Measurements from ENCODE around the gene BRI3BP.
"Not testable (repeated sequence)": the region's sequence is repeated elsewhere in the genome, so short reads cannot be mapped to it uniquely, and the experiment has no call there.

BRI3BP gene

DNA sequence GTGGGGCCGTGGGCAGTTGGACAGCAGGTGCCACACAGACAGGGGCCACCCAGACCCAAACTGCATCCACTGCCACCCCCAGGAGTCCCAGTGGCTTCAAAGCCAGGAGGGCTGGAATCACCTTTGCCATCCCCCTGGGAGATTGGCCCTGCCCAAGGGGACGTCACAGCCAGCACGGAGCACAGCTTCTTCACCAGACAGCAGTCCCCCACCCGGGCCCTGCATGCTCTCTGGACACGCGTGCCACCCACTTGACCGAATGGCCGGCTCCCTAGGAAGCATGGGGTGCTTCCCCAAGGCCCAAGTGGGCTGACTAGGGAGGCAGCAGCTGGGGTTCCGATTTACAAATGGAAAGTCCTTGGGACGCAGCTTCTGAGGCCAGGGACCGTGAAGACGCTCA, 21.8 kb upstream of the BRI3BP start:
- in situ Hi-C loops (cut with HindIII; ENCODE audit: low sequenced_read_pairs) = no loop called here

GRCh38 chr12:124972211-124972610, 21.2 kb upstream of the BRI3BP start:
- in situ Hi-C loops (cut with HindIII; ENCODE audit: low sequenced_read_pairs) = no loop called here

GRCh38 chr12:124975276-124975675, 18.2 kb upstream of the BRI3BP start:
- in situ Hi-C loops (cut with HindIII; ENCODE audit: low sequenced_read_pairs) = no loop called here

- in situ Hi-C loops (cut with HindIII; ENCODE audit: low sequenced_read_pairs) = no loop called here
Observed at GRCh38 chr12:124976999-124977398, 16.4 kb upstream of the BRI3BP start.

DNA sequence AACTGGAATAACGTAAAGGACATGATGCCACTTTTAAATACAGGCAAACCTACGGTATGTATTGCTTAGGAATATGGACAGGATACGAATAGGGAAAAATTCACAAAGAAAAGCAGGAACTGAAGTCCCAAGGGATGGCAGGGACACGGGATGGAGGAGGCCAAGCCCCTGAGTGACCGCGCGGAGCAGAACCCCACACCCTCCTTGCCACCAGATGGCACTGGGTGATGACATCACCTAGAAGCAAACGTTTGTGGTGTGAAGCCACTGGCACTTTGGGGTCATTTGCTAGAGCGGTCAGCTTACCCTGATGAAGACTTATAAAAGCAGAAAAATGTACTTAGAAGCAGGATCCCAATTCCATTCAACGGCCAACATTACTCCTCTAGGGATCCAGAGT, 13.9 kb upstream of the BRI3BP start:
- in situ Hi-C loops (cut with HindIII; ENCODE audit: low sequenced_read_pairs) = no loop called here

GRCh38 chr12:124980098-124980892, 13.2 kb upstream of the BRI3BP start:
- in situ Hi-C loops (cut with HindIII; ENCODE audit: low sequenced_read_pairs) = no loop called here

- in situ Hi-C loops (cut with HindIII; ENCODE audit: low sequenced_read_pairs) = not testable (repeated sequence)
Observed at GRCh38 chr12:124986876-124987275, 6.6 kb upstream of the BRI3BP start.

DNA sequence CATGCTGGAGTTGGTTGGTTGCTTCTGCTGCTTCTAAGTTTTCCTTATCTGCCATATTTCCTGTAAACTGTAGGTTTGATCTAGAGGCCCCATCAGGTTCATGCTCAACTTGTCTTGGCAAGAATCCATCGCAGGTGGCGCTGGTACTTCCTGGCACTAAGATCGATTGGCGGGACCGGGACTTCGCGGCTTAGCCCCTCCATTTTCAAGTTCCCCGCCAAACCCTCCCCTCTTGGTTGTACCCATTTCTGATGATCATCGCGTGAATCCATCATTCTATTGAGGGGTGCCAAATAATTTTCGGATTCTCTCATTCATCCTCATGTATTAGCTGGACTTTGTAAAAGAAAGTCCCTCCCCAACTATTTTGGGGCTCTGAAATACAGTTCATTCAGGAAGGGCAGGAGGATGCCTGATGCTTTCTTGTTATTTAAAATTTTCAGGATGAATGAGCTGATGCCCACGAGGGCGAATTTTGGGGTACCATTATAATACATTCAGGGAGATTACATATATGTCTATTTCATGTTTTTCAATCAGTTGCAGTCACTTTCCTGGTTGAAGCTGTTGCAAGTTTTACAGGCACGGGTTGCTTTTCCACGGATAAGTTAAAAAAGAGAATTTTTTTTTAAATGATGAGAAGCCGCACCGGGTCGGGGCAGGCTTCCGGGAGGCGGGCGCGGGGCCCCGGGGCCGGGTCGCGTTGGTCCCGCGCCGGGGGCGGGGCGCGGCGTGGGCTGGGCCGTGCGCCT, 395 bp upstream of the BRI3BP start:
- in situ Hi-C loops (cut with HindIII; ENCODE audit: low sequenced_read_pairs) = no loop called here

DNA sequence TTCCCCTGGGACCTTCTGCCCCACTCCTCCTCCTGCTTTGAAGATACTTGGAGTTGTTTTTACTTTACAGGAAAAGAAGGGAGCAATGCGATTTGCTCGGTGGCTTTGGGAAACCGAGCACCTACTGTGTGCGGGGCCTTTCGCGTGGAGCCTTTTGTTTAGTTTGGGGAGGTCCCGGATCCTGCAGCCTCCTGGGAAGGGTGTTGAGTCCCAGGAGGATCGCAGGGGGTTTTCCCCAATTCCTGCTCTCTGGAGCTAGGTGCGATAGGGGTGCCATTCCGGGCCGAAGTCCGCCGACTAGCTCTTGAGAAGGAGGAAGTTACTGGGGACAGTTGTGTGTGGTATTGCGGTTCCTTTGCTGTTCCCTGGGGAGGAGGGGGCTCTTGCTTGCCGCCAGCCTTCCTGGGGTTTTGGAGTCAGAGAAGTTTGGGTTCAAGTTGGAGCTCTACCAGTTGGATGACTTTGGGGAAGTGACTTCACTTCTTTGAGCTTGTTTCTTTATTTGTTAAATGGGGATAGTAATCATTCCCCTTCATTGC, 1.1 kb downstream of the BRI3BP start:
- in situ Hi-C loops (cut with HindIII; ENCODE audit: low sequenced_read_pairs) = no loop called here

- in situ Hi-C loops (cut with HindIII; ENCODE audit: low sequenced_read_pairs) = no loop called here
Observed at GRCh38 chr12:124995200-124995961, 1.9 kb downstream of the BRI3BP start.

- in situ Hi-C loops (cut with HindIII; ENCODE audit: low sequenced_read_pairs) = no loop called here
Observed at GRCh38 chr12:124998705-124999104, 5.3 kb downstream of the BRI3BP start.

- in situ Hi-C loops (cut with HindIII; ENCODE audit: low sequenced_read_pairs) = no loop called here
Observed at GRCh38 chr12:125001636-125002035, 8.2 kb downstream of the BRI3BP start.

DNA sequence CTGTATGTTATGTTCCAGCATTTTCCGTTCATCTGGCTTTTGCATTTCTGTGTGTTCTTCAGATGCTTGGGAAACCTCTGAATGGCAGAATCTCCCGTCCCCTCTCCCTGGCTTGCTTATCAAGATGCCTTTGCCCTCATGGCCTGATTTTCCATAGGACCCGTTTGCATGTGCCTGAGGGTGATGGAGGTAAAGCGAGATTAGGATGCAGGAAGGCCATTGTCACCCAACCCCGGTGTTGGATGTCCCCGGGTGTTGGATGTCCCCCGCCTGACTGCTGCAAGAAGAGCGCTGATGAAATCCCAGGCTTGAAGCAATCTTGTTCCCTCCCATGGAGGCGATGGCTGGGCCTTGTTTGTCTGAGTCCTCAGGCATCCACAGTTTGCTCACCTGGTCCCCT, 9.6 kb downstream of the BRI3BP start:
- in situ Hi-C loops (cut with HindIII; ENCODE audit: low sequenced_read_pairs) = no loop called here

- in situ Hi-C loops (cut with HindIII; ENCODE audit: low sequenced_read_pairs) = no loop called here
Observed at GRCh38 chr12:125004621-125005020, 11.2 kb downstream of the BRI3BP start.

DNA sequence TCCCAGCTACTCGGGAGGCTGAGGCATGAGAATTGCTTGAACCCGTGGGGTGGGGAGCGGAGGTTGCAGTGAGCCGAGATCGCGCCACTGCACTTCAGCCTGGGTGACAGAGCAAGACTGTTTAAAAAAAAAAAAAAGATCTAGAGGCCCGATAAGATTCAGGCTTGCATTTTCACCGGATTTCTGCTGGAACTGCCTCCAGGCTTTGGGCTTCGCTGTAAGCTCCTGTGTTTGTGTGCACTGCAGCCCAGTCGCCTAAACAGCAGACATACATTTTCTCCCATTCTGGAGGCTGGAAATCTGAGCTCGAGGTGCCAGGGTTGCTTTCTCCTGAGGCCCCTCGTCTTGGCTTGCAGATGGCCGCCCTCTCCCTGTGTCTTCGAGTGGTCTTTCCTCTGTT, 12.2 kb downstream of the BRI3BP start:
- in situ Hi-C loops (cut with HindIII; ENCODE audit: low sequenced_read_pairs) = no loop called here

GRCh38 chr12:125006365-125006764, 12.9 kb downstream of the BRI3BP start:
- in situ Hi-C loops (cut with HindIII; ENCODE audit: low sequenced_read_pairs) = no loop called here

DNA sequence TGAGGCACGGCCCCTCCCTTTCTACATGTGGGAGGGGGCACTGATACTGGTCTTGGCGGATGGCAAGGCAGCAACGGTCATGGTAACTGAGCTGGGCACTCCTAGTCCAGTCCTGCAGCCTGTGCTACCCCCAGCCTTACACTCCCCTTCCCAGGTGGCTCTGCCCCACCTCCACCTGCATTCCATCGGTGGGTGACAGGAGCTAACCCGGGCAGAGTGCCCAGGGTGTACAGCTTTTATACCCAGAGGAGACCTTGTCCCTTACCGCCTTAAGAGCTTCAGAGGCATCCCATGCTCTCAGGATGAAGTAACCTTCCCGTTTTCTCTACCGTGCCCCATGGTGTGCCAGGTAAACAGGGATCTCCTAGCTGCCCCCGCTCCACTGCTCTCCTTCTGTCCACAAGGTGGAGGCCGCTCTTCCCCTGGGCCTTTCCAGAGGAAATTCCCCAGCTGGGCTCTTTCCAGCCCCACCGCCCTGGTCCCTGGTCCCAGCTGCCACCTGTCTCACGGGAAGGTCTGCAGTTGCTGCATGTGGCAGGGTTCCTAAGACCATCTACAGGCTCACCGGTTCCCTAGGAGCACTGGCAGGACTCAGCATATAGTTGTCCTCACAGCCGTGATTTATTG, 20.5 kb downstream of the BRI3BP start:
- in situ Hi-C loops (cut with HindIII; ENCODE audit: low sequenced_read_pairs) = no loop called here

GRCh38 chr12:125014526-125014925, 21.1 kb downstream of the BRI3BP start:
- in situ Hi-C loops (cut with HindIII; ENCODE audit: low sequenced_read_pairs) = no loop called here

DNA sequence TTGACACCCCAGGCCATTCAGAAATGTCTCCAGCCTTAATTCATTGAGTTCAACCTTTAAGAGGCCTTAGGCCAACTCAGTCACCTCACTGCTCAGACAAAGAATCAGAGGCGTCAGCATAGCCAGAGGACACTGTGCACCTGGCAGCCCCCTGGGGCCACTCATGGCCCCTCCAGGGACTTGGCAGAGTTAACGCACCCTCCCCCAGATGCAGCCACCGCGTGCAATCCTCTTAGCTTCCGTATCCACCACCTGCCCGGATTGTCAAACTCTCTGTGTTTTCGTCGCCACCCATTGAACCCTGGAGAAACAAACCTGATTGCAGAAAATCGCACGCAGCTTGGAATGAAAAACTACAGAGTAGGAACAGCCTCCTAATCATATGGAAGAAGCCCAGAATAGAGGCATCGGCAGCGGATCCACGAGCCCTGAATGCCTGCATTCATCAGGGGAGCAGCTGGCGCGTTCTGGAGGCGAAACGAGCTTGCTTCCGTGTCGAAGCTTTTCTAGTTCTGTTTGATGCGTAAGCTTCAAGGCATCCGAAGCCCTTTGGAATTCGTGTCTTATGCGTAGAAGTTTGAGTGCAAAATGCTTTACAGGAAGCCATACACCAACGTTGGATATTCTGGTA, 22.4 kb downstream of the BRI3BP start:
- in situ Hi-C loops (cut with HindIII; ENCODE audit: low sequenced_read_pairs) = no loop called here

- in situ Hi-C loops (cut with HindIII; ENCODE audit: low sequenced_read_pairs) = no loop called here
Observed at GRCh38 chr12:125017801-125018200, 24.4 kb downstream of the BRI3BP start.

Data from DLD1 (cell line).